Gastrocnemius medialis (tissue), 4 donors: ENCODE data around the gene NDUFB3. TPM values are rescaled to one million over a fixed set of nuclear protein-coding genes. Genes with fewer than 3 reads are reported as not detected.
A peak's percentile ranks its signal among the peaks of the same experiment; 100 is the strongest.
"Not testable (repeated sequence)": the region's sequence is repeated elsewhere in the genome, so short reads cannot be mapped to it uniquely, and the experiment has no call there.

Experiments used
- ATAC-seq, 2 donors: fragments of 150-250 bp; one replicate each; pipeline ENCODE4 v1.9.1; 2016
- DNase-seq, 2 donors: peaks; one replicate each; pipeline ENCODE4 v3.0.0-alpha.2; 2019
- H3K27ac ChIP-seq, 4 donors: fragments of 200-600 bp; sonication (generic); 1 replicate in 1 of 4; 2 replicates in 3 of 4; pipeline ENCODE4 v1.5.1; 2016 to 2018; ENCODE audit warnings: mild to moderate bottlenecking in 2 of 4, moderate library complexity in 1 of 4
- H3K27me3 ChIP-seq, 3 donors: fragments of 200-600 bp; sonication (generic) in 2 of 3; 1 replicate in 1 of 3; 2 replicates in 2 of 3; pipeline versions ENCODE4 v1.5.1 to v1.6.0; 2016 to 2019; ENCODE audit warnings: mild to moderate bottlenecking in 1 of 3, moderate library complexity in 1 of 3
- H3K36me3 ChIP-seq, 2 donors: fragments of 200-600 bp; sonication (generic) in 1 of 2; one replicate each; pipeline ENCODE4 v1.5.1; 2017 to 2018
- H3K4me1 ChIP-seq, 2 donors: fragments of 200-600 bp; sonication (generic) in 1 of 2; one replicate each; pipeline ENCODE4 v1.5.1; 2016 to 2017; ENCODE audit warnings: mild to moderate bottlenecking in 2 of 2
- H3K4me3 ChIP-seq, 4 donors: fragments of 200-600 bp; sonication (generic) in 3 of 4; 1 replicate in 1 of 4; 2 replicates in 3 of 4; pipeline ENCODE4 v1.5.1; 2016 to 2019; ENCODE audit warnings: mild to moderate bottlenecking in 2 of 4
- H3K9me3 ChIP-seq, 3 donors: fragments of 200-600 bp; sonication (generic) in 2 of 3; 1 replicate in 1 of 3; 2 replicates in 2 of 3; pipeline ENCODE4 v1.5.1; 2016 to 2019
- CTCF ChIP-seq, 5 experiments: fragments of 450-650 bp in 3 of 5; fragments of 200-600 bp in 2 of 5; sonication (generic) in 2 of 5; IDR thresholded peaks in 4 of 5; conservative IDR thresholded peaks in 1 of 5; 1 replicate in 4 of 5; 2 replicates in 1 of 5; pipeline ENCODE4 v1.5.1; 2016 to 2019; ENCODE audit warnings: antibody characterized with exemption in 5 of 5, mild to moderate bottlenecking in 3 of 5, moderate library complexity in 3 of 5
- POLR2A ChIP-seq, 2 donors: fragments of 450-650 bp; IDR thresholded peaks; one replicate each; pipeline ENCODE4 v1.6.1; 2017; ENCODE audit warnings: antibody characterized with exemption in 2 of 2, mild to moderate bottlenecking in 2 of 2, moderate library complexity in 2 of 2
- in situ Hi-C, 4 donors: fragments of 200-750 bp; cut with MboI; loops; one replicate each; pipeline versions ENCODE4 v1.15.0 to v1.8.0; 2017; ENCODE audit warnings: low sequenced_read_pairs in 4 of 4
- intact Hi-C: fragments of 100-400 bp; cut with DNase I; formaldehyde crosslinking; loops from one replicate; pipeline ENCODE4 v1.15.1; 2023; ENCODE audit warnings: low total_unique reads
- total RNA-seq, 4 donors: library from RNA; depleted of rRNA; stranded (reverse); fragments of >200 nt; gene quantifications; one replicate each; pipeline versions ENCODE4 v1.1.0 to v1.2.3, GENCODE V29; 2016

NDUFB3 gene
- total RNA-seq, 4 donors from 2014 or later, result 107 to 146 (median 135) TPM

GRCh38 chr2:201116115-201116958 lies 44.5 kb downstream of the NDUFB3 start, which contains the start of gene CFLAR:
TSS of gene CFLAR (plus strand) at chr2:201116164. CDS start at chr2:201129866, 13,702 bp downstream.
- Histone ChIP-seq H3K27ac (peak within 1 kb of the TSS; percentile 95 to 100 (median 98)), H3K4me3 (peak within 1 kb of the TSS; percentile 70 to 95 (median 82)), H3K9me3 (no peaks in the 10 kb centered on the region), H3K36me3 (peaks cover 0 to 4% of the 10 kb centered on the region in 2 donors), H3K4me1 (peaks cover 13 to 16% of the 10 kb centered on the region in 2 donors), H3K27me3 (no peaks in the 10 kb centered on the region)
- ATAC-seq (peak; percentile 34 to 43), DNase-seq (peak; percentile 83 to 86)
- TF ChIP-seq POLR2A (IDR thresholded peaks at IDR 0.05) (peak; percentile 84 to 88), CTCF (IDR thresholded peaks at IDR 0.05 in 4 of 5, conservative IDR thresholded peaks at IDR 0.05 in 1 of 5) (no peak)
- in situ Hi-C loops, result loop anchor here in 1 of 4 donors (5.0 kb wide), 1 partner anchor 36 kb away; no protein-coding TSS in a partner anchor
- intact Hi-C loops, result loop anchor here (2.0 to 5.0 kb wide), 3 partner anchors 252 to 739 kb away; partner anchors contain the start of genes BZW1 and CLK1

- in situ Hi-C loops, result loop anchor here in 1 of 4 donors (5.0 kb wide), 1 partner anchor 35 kb away; no protein-coding TSS in a partner anchor
- peak in 1 of 2 donors; percentile 41 for TF ChIP-seq POLR2A (IDR thresholded peaks at IDR 0.05)
- peak in 3 of 5 experiments; percentile 28 to 50 (median 42) for TF ChIP-seq CTCF (IDR thresholded peaks at IDR 0.05 in 4 of 5, conservative IDR thresholded peaks at IDR 0.05 in 1 of 5)
Measured at GRCh38 chr2:201116959-201117734, 45.3 kb downstream of the NDUFB3 start.

GRCh38 chr2:201117735-201118094 lies 45.9 kb downstream of the NDUFB3 start:
- intact Hi-C loops, result loop anchor here (1.0 to 5.0 kb wide), 5 partner anchors 10 to 740 kb away; partner anchors contain the start of genes BZW1, CLK1 and HYCC2
- peak in 2 of 5 experiments; percentile 10 to 11 for TF ChIP-seq CTCF (IDR thresholded peaks at IDR 0.05 in 4 of 5, conservative IDR thresholded peaks at IDR 0.05 in 1 of 5)
- peak overlapping the region; percentile 95 to 100 (median 98) for H3K27ac ChIP-seq
- H3K27me3 ChIP-seq, H3K9me3 ChIP-seq, H3K36me3 ChIP-seq: not testable (repeated sequence)
- ATAC-seq, result peak in 1 of 2 donors; percentile 3
- in situ Hi-C loops, result loop anchor here in 1 of 4 donors (5.0 kb wide), 1 partner anchor 35 kb away; no protein-coding TSS in a partner anchor
- peak in 1 of 2 donors; percentile 76 for DNase-seq
- peaks cover 27% of the 10 kb centered on the region in 2 donors for H3K4me1 ChIP-seq
- peak overlapping the region; percentile 70 to 95 (median 82) for H3K4me3 ChIP-seq

More at GRCh38 chr2:201116959-201117734, 45.3 kb downstream of the NDUFB3 start:
- Histone ChIP-seq H3K4me3 (peak overlapping the region; percentile 70 to 95 (median 82)), H3K27ac (peak overlapping the region; percentile 95 to 100 (median 98)), H3K9me3 (no peaks in the 10 kb centered on the region), H3K27me3 (no peaks in the 10 kb centered on the region), H3K4me1 (peaks cover 21 to 22% of the 10 kb centered on the region in 2 donors), H3K36me3 (peaks cover 0 to 4% of the 10 kb centered on the region in 2 donors)
- ATAC-seq, result peak; percentile 42 to 43
- DNase-seq, result peak; percentile 61 to 79
- intact Hi-C loops, result loop anchor here (1.0 to 5.0 kb wide), 4 partner anchors 10 to 740 kb away; partner anchors contain the start of genes BZW1 and CLK1
